ENCODE measurements around the gene PKLR.

GRCh38 chr1:155309423-155310021, 8.3 kb upstream of the PKLR start:
- no peak; the same call in 1 of the 2 replicates for TF ChIP-seq CTCF (IDR thresholded peaks at IDR 0.05; ENCODE audit: low read length)
- no peak for TF ChIP-seq EZH2 (IDR thresholded peaks at IDR 0.05; ENCODE audit: borderline replicate concordance, low read length)

Measured in OCI-LY1 (cell line).